ENCODE results near the gene ITM2C.

ITM2C gene

GRCh38 chr2:230829959-230830358 is 34.8 kb upstream of the ITM2C start:
- Histone ChIP-seq H3K9me3 (ENCODE audit: insufficient read depth, low read depth, low read length) (peaks cover 3% of the 10 kb centered on the region), H3K36me3 (ENCODE audit: control insufficient read depth in 1 of 2, insufficient read depth in 2 of 2, low read length in 2 of 2) (no peaks in the 10 kb centered on the region), H3K9ac (ENCODE audit: low read length) (no peak overlapping the region), H4K8ac (ENCODE audit: low read depth, low read length) (no peak overlapping the region), H3K79me1 (ENCODE audit: low read length) (no peaks in the 10 kb centered on the region), H3K18ac (ENCODE audit: low read length) (no peak overlapping the region), H4K91ac (ENCODE audit: low read depth, low read length) (no peak overlapping the region), H3K27ac (ENCODE audit: low read depth, low read length) (no peak overlapping the region), H3K4ac (ENCODE audit: low read depth, low read length) (no peak overlapping the region), H3K4me3 (ENCODE audit: low read depth, low read length) (no peak overlapping the region), H2BK12ac (ENCODE audit: low read length) (no peak overlapping the region), H4K12ac (ENCODE audit: low read depth, low read length) (no peak overlapping the region), H2AFZ (ENCODE audit: insufficient read depth, low read length, poor library complexity) (no peak overlapping the region), H3K4me1 (ENCODE audit: control insufficient read depth in 1 of 2, insufficient read depth in 2 of 2, low read length in 2 of 2) (no peaks in the 10 kb centered on the region), H3K14ac (ENCODE audit: low read length) (no peak overlapping the region), H2BK120ac (ENCODE audit: insufficient read depth, low read length, poor library complexity) (no peak overlapping the region), H3K27me3 (ENCODE audit: insufficient read depth, low read length) (no peaks in the 10 kb centered on the region), H2AK5ac (ENCODE audit: low read length) (no peak overlapping the region), H2BK5ac (ENCODE audit: low read depth, low read length, poor library complexity) (no peak overlapping the region), H3K4me2 (ENCODE audit: low read length) (no peak overlapping the region), H3K79me2 (ENCODE audit: control insufficient read depth, insufficient read depth, low read length, poor library complexity) (no peaks in the 10 kb centered on the region), H3K23ac (ENCODE audit: low read length) (no peak overlapping the region)
- no peak for DNase-seq
- no CpG with 5 or more reads among the region's 7 CpGs for WGBS (ENCODE audit: extremely low coverage, insufficient coverage, insufficient read length)

- Histone ChIP-seq H2AK5ac (ENCODE audit: low read length) (no peak overlapping the region), H3K79me2 (ENCODE audit: control insufficient read depth, insufficient read depth, low read length, poor library complexity) (no peaks in the 10 kb centered on the region), H4K8ac (ENCODE audit: low read depth, low read length) (no peak overlapping the region), H3K4ac (ENCODE audit: low read depth, low read length) (no peak overlapping the region), H4K12ac (ENCODE audit: low read depth, low read length) (no peak overlapping the region), H3K4me1 (ENCODE audit: control insufficient read depth in 1 of 2, insufficient read depth in 2 of 2, low read length in 2 of 2) (no peaks in the 10 kb centered on the region), H3K36me3 (ENCODE audit: control insufficient read depth in 1 of 2, insufficient read depth in 2 of 2, low read length in 2 of 2) (no peaks in the 10 kb centered on the region), H2BK5ac (ENCODE audit: low read depth, low read length, poor library complexity) (no peak overlapping the region), H3K4me3 (ENCODE audit: low read depth, low read length) (no peak overlapping the region), H3K18ac (ENCODE audit: low read length) (no peak overlapping the region), H2AFZ (ENCODE audit: insufficient read depth, low read length, poor library complexity) (no peak overlapping the region), H3K79me1 (ENCODE audit: low read length) (no peaks in the 10 kb centered on the region), H3K27ac (ENCODE audit: low read depth, low read length) (no peak overlapping the region), H3K27me3 (ENCODE audit: insufficient read depth, low read length) (no peaks in the 10 kb centered on the region), H3K9me3 (ENCODE audit: insufficient read depth, low read depth, low read length) (peaks cover 3% of the 10 kb centered on the region), H2BK120ac (ENCODE audit: insufficient read depth, low read length, poor library complexity) (no peak overlapping the region), H3K14ac (ENCODE audit: low read length) (no peak overlapping the region), H4K91ac (ENCODE audit: low read depth, low read length) (no peak overlapping the region), H3K9ac (ENCODE audit: low read length) (no peak overlapping the region), H3K23ac (ENCODE audit: low read length) (no peak overlapping the region), H3K4me2 (ENCODE audit: low read length) (no peak overlapping the region), H2BK12ac (ENCODE audit: low read length) (no peak overlapping the region)
- no CpG with 5 or more reads among the region's 7 CpGs for WGBS (ENCODE audit: extremely low coverage, insufficient coverage, insufficient read length)
- DNase-seq, result no peak
Measured at GRCh38 chr2:230830428-230830827, 34.3 kb upstream of the ITM2C start.

DNA sequence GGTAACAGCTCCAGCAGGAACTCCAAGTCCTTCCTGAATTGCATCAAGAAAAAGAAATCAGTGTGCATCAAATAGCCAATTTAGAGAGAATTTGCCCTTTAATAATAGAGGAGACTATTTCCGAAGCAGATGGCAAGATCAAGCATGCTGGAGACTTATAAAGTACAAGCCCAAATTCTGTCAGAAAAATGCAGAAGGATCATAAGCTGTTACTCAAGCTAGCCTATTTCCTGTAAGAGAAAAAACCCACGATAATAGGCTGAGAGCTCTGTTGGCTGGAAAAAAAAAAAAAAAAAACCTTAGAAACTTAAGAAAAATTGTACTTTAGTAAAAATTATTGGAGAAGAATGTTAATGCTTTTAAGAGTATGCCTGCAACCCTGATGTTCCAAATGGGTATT is 24.4 kb upstream of the ITM2C start:
- Histone ChIP-seq H3K4me1 (ENCODE audit: control insufficient read depth in 1 of 2, insufficient read depth in 2 of 2, low read length in 2 of 2) (no peaks in the 10 kb centered on the region), H4K91ac (ENCODE audit: low read depth, low read length) (no peak overlapping the region), H2AFZ (ENCODE audit: insufficient read depth, low read length, poor library complexity) (no peak overlapping the region), H3K4ac (ENCODE audit: low read depth, low read length) (no peak overlapping the region), H3K4me2 (ENCODE audit: low read length) (no peak overlapping the region), H3K79me2 (ENCODE audit: control insufficient read depth, insufficient read depth, low read length, poor library complexity) (no peaks in the 10 kb centered on the region), H3K9me3 (ENCODE audit: insufficient read depth, low read depth, low read length) (peaks cover 4% of the 10 kb centered on the region), H3K27me3 (ENCODE audit: insufficient read depth, low read length) (no peaks in the 10 kb centered on the region), H4K12ac (ENCODE audit: low read depth, low read length) (no peak overlapping the region), H3K4me3 (ENCODE audit: low read depth, low read length) (no peak overlapping the region), H3K27ac (ENCODE audit: low read depth, low read length) (no peak overlapping the region), H3K23ac (ENCODE audit: low read length) (no peak overlapping the region), H3K9ac (ENCODE audit: low read length) (no peak overlapping the region), H2BK120ac (ENCODE audit: insufficient read depth, low read length, poor library complexity) (no peak overlapping the region), H3K36me3 (ENCODE audit: control insufficient read depth in 1 of 2, insufficient read depth in 2 of 2, low read length in 2 of 2) (no peaks in the 10 kb centered on the region), H2BK12ac (ENCODE audit: low read length) (no peak overlapping the region), H3K18ac (ENCODE audit: low read length) (no peak overlapping the region), H2AK5ac (ENCODE audit: low read length) (no peak overlapping the region), H2BK5ac (ENCODE audit: low read depth, low read length, poor library complexity) (no peak overlapping the region), H4K8ac (ENCODE audit: low read depth, low read length) (no peak overlapping the region), H3K79me1 (ENCODE audit: low read length) (no peaks in the 10 kb centered on the region), H3K14ac (ENCODE audit: low read length) (no peak overlapping the region)
- no peak for DNase-seq
- no CpG with 5 or more reads among the region's 2 CpGs for WGBS (ENCODE audit: extremely low coverage, insufficient coverage, insufficient read length)

DNA sequence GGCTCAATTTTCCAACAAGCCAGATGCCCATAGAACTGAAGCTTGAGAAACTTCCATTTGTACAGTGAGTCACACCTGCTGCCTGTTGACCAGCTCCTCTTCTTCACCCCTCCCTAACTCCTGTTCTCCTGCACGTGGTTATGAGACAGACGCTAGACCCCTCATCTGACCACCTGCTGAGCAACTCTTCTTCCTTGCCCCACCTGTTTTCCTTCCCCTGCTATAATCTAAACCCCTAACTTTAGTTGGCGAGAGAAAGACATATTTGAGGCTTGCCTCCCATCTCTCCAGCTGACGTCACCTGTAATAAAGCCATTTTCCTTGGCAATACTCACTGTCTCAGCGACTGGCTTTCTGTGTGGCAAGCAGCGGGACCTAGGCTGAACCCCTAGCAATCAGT is 22.3 kb upstream of the ITM2C start:
- Histone ChIP-seq H4K8ac (ENCODE audit: low read depth, low read length) (no peak overlapping the region), H3K14ac (ENCODE audit: low read length) (no peak overlapping the region), H3K4me2 (ENCODE audit: low read length) (no peak overlapping the region), H3K9me3 (ENCODE audit: insufficient read depth, low read depth, low read length) (peaks cover 1% of the 10 kb centered on the region), H3K4me3 (ENCODE audit: low read depth, low read length) (no peak overlapping the region), H3K36me3 (ENCODE audit: control insufficient read depth in 1 of 2, insufficient read depth in 2 of 2, low read length in 2 of 2) (no peaks in the 10 kb centered on the region), H2BK120ac (ENCODE audit: insufficient read depth, low read length, poor library complexity) (no peak overlapping the region), H3K27ac (ENCODE audit: low read depth, low read length) (no peak overlapping the region), H4K12ac (ENCODE audit: low read depth, low read length) (no peak overlapping the region), H2AK5ac (ENCODE audit: low read length) (no peak overlapping the region), H3K79me2 (ENCODE audit: control insufficient read depth, insufficient read depth, low read length, poor library complexity) (no peaks in the 10 kb centered on the region), H3K23ac (ENCODE audit: low read length) (no peak overlapping the region), H3K27me3 (ENCODE audit: insufficient read depth, low read length) (no peaks in the 10 kb centered on the region), H3K79me1 (ENCODE audit: low read length) (no peaks in the 10 kb centered on the region), H4K91ac (ENCODE audit: low read depth, low read length) (no peak overlapping the region), H3K4ac (ENCODE audit: low read depth, low read length) (no peak overlapping the region), H3K18ac (ENCODE audit: low read length) (no peak overlapping the region), H2BK5ac (ENCODE audit: low read depth, low read length, poor library complexity) (no peak overlapping the region), H3K4me1 (ENCODE audit: control insufficient read depth in 1 of 2, insufficient read depth in 2 of 2, low read length in 2 of 2) (no peaks in the 10 kb centered on the region), H2BK12ac (ENCODE audit: low read length) (no peak overlapping the region), H3K9ac (ENCODE audit: low read length) (no peak overlapping the region), H2AFZ (ENCODE audit: insufficient read depth, low read length, poor library complexity) (no peak overlapping the region)
- DNase-seq, result no peak
- no CpG with 5 or more reads among the region's 6 CpGs for WGBS (ENCODE audit: extremely low coverage, insufficient coverage, insufficient read length)

Data from trophoblast cell (in vitro differentiated cells and primary cell).